Progenitor cell of endocrine pancreas (in vitro differentiated cells): ENCODE data around the gene TNRC6B. TPM values are rescaled to one million over a fixed set of nuclear protein-coding genes. Genes with fewer than 3 reads are reported as not detected.
"Not testable (repeated sequence)": the region's sequence is repeated elsewhere in the genome, so short reads cannot be mapped to it uniquely, and the experiment has no call there.

Source experiments
- DNase-seq: peaks from one replicate; pipeline ENCODE4 v3.0.0; 2021; ENCODE audit warnings: low spot score; ENCODE audit not compliant: unreplicated experiment
- H3K27ac Mint-ChIP-seq: 2 replicates; pipeline ENCODE4 v1.8.0; 2021; ENCODE audit warnings: mild to moderate bottlenecking, moderate library complexity, mixed read lengths
- H3K27me3 Mint-ChIP-seq: 2 replicates; pipeline ENCODE4 v1.8.0; 2021; ENCODE audit warnings: mixed read lengths
- H3K36me3 Mint-ChIP-seq: 2 replicates; pipeline ENCODE4 v1.8.0; 2022; ENCODE audit warnings: mixed read lengths; ENCODE audit not compliant: insufficient read depth
- H3K4me1 Mint-ChIP-seq: 2 replicates; pipeline ENCODE4 v1.8.0; 2021; ENCODE audit warnings: low read depth, mixed read lengths
- H3K4me3 Mint-ChIP-seq: 2 replicates; pipeline ENCODE4 v1.8.0; 2021; ENCODE audit warnings: low read depth, mild to moderate bottlenecking, moderate library complexity, mixed read lengths
- H3K9me3 Mint-ChIP-seq: 2 replicates; pipeline ENCODE4 v1.8.0; 2021; ENCODE audit warnings: low read depth, mixed read lengths
- CTCF ChIP-seq: fragments of 200-600 bp; sonication (generic); IDR thresholded peaks from one replicate; pipeline ENCODE4 v1.5.0; 2021; ENCODE audit warnings: antibody characterized with exemption, mild to moderate bottlenecking; ENCODE audit not compliant: unreplicated experiment
- total RNA-seq: library from RNA; stranded (reverse); gene quantifications from 2 replicates; pipeline ENCODE4 v1.2.1, GENCODE V29; 2021

Gene TNRC6B
- total RNA-seq, 1 donor from 2014 or later: 73.2 TPM

- no peak overlapping the region for H3K27ac Mint-ChIP-seq
- H3K27me3 Mint-ChIP-seq: no peaks in the 10 kb centered on the region
- H3K36me3 Mint-ChIP-seq: peaks cover 6% of the 10 kb centered on the region
- H3K9me3 Mint-ChIP-seq: no peaks in the 10 kb centered on the region
- H3K4me3 Mint-ChIP-seq: no peak overlapping the region
- TF ChIP-seq CTCF: no peak
- DNase-seq: no peak
- peaks cover 2% of the 10 kb centered on the region for H3K4me1 Mint-ChIP-seq
These were observed 30.1 kb upstream of the TNRC6B start for GRCh38 chr22:40147388-40148176.

GRCh38 chr22:40153192-40153591, 24.5 kb upstream of the TNRC6B start:
- no peak for TF ChIP-seq CTCF
- H3K27me3 Mint-ChIP-seq: no peaks in the 10 kb centered on the region
- no peak for DNase-seq
- H3K9me3 Mint-ChIP-seq: no peaks in the 10 kb centered on the region
- peak overlapping the region; percentile 5 for H3K27ac Mint-ChIP-seq
- no peak overlapping the region for H3K4me3 Mint-ChIP-seq
- peaks cover 27% of the 10 kb centered on the region for H3K4me1 Mint-ChIP-seq
- H3K36me3 Mint-ChIP-seq: peaks cover 7% of the 10 kb centered on the region

GRCh38 chr22:40153705-40154104, 24.0 kb upstream of the TNRC6B start:
- TF ChIP-seq CTCF: no peak
- Mint-ChIP-seq H3K27me3 (no peaks in the 10 kb centered on the region), H3K9me3 (no peaks in the 10 kb centered on the region), H3K27ac (no peak overlapping the region), H3K36me3 (peaks cover 7% of the 10 kb centered on the region), H3K4me1 (peaks cover 29% of the 10 kb centered on the region), H3K4me3 (no peak overlapping the region)
- DNase-seq: no peak

GRCh38 chr22:40156001-40156516, 21.7 kb upstream of the TNRC6B start:
- DNase-seq: no peak
- Mint-ChIP-seq H3K4me1 (peaks cover 29% of the 10 kb centered on the region), H3K27ac (peak overlapping the region; percentile 92), H3K4me3 (no peak overlapping the region), H3K36me3 (peaks cover 8% of the 10 kb centered on the region), H3K27me3 (no peaks in the 10 kb centered on the region), H3K9me3 (no peaks in the 10 kb centered on the region)
- TF ChIP-seq CTCF: peak; percentile 22

- H3K9me3 Mint-ChIP-seq, H3K4me3 Mint-ChIP-seq, H3K27me3 Mint-ChIP-seq, DNase-seq: not testable (repeated sequence)
- H3K4me1 Mint-ChIP-seq: peaks cover 28% of the 10 kb centered on the region
- H3K36me3 Mint-ChIP-seq: peaks cover 13% of the 10 kb centered on the region
- H3K27ac Mint-ChIP-seq: peak overlapping the region; percentile 92
These were observed 21.0 kb upstream of the TNRC6B start for GRCh38 chr22:40156682-40157081.
